GM23338 (cell line): ENCODE measurements around the gene BRD3. TPM values are rescaled to one million over a fixed set of nuclear protein-coding genes. Genes with fewer than 3 reads are reported as not detected.

ENCODE experiments used
- ATAC-seq: fragments of 200-7000 bp; cut with Tn5 transposase; 3 replicates; pipeline ENCODE4 v1.9.1; 2020
- DNase-seq: peaks from one replicate; pipeline ENCODE4 v3.0.0-alpha.2; 2015; ENCODE audit warnings: low spot score
- H2AFZ ChIP-seq: fragments of 200-600 bp; sonication (generic); 2 replicates; pipeline ENCODE4 v1.8.0; 2016; ENCODE audit warnings: antibody characterized with exemption, mild to moderate bottlenecking, moderate library complexity
- H3F3A ChIP-seq: fragments of 200-600 bp; sonication (generic); replicated peaks from 2 replicates; pipeline ENCODE4 v1.8.0; 2017; ENCODE audit warnings: antibody characterized with exemption, mixed run types, low read depth
- H3K27ac ChIP-seq: fragments of 200-600 bp; sonication (generic); 2 replicates; pipeline ENCODE4 v1.6.1; 2016; ENCODE audit warnings: low read depth
- H3K27me3 ChIP-seq: fragments of 200-600 bp; sonication (generic); 2 replicates; pipeline ENCODE4 v1.8.0; 2016; ENCODE audit warnings: mild to moderate bottlenecking, mixed run types, moderate library complexity; ENCODE audit not compliant: insufficient read depth
- H3K36me3 ChIP-seq: fragments of 200-600 bp; sonication (generic); 2 replicates; pipeline ENCODE4 v1.8.0; 2016; ENCODE audit warnings: mild to moderate bottlenecking; ENCODE audit not compliant: insufficient read depth
- H3K4me1 ChIP-seq: fragments of 200-600 bp; sonication (generic); 2 replicates; pipeline ENCODE4 v1.8.0; 2016; ENCODE audit warnings: mild to moderate bottlenecking, moderate library complexity; ENCODE audit not compliant: insufficient read depth
- H3K4me2 ChIP-seq: fragments of 200-600 bp; sonication (generic); 2 replicates; pipeline ENCODE4 v1.7.1; 2017; ENCODE audit warnings: mixed run types
- H3K4me3 ChIP-seq: fragments of 200-600 bp; sonication (generic); 2 replicates; pipeline ENCODE4 v1.6.1; 2016; ENCODE audit warnings: mixed run types
- H3K79me2 ChIP-seq: fragments of 200-600 bp; sonication (generic); replicated peaks from 2 replicates; pipeline ENCODE4 v1.8.0; 2017; ENCODE audit warnings: mild to moderate bottlenecking; ENCODE audit not compliant: insufficient read depth
- H3K9me2 ChIP-seq: fragments of 200-600 bp; sonication (generic); 2 replicates; pipeline ENCODE4 v1.8.0; 2017; ENCODE audit not compliant: insufficient read depth
- H4K20me1 ChIP-seq: fragments of 200-600 bp; sonication (generic); replicated peaks from 2 replicates; pipeline ENCODE4 v1.8.0; 2017; ENCODE audit warnings: mild to moderate bottlenecking; ENCODE audit not compliant: insufficient read depth
- H3K27ac Mint-ChIP-seq: 2 replicates; pipeline ENCODE4 v1.8.0; 2020; ENCODE audit warnings: inconsistent platforms, mild to moderate bottlenecking, moderate library complexity, mixed read lengths
- H3K27me3 Mint-ChIP-seq: 3 replicates; pipeline ENCODE4 v1.8.0; 2022; ENCODE audit warnings: low read depth, mild to moderate bottlenecking, moderate library complexity, mixed read lengths, inconsistent platforms; ENCODE audit not compliant: insufficient read depth, poor library complexity
- H3K36me3 Mint-ChIP-seq: 3 replicates; pipeline ENCODE4 v1.8.0; 2021; ENCODE audit warnings: low read depth, mild to moderate bottlenecking, inconsistent platforms, moderate library complexity, mixed read lengths
- H3K4me1 Mint-ChIP-seq: 3 replicates; pipeline ENCODE4 v1.8.0; 2020; ENCODE audit warnings: mild to moderate bottlenecking, inconsistent platforms, mixed read lengths
- H3K4me3 Mint-ChIP-seq: 3 replicates; pipeline ENCODE4 v1.8.0; 2021; ENCODE audit warnings: moderate library complexity, mild to moderate bottlenecking, inconsistent platforms, mixed read lengths
- H3K9me3 Mint-ChIP-seq: 3 replicates; pipeline ENCODE4 v1.8.0; 2020; ENCODE audit warnings: moderate library complexity, mild to moderate bottlenecking, inconsistent platforms, mixed read lengths
- CREB1 ChIP-seq: fragments of 250-450 bp; sonication (Bioruptor Pico); IDR thresholded peaks from 2 replicates; pipeline ENCODE4 v1.5.0; 2020; ENCODE audit warnings: low read depth, mild to moderate bottlenecking, moderate library complexity
- EZH2phosphoT487 ChIP-seq: fragments of 200-600 bp; sonication (generic); IDR thresholded peaks from one replicate; pipeline ENCODE4 v1.8.1; 2018; ENCODE audit warnings: antibody characterized with exemption; ENCODE audit not compliant: unreplicated experiment
- JUNB ChIP-seq: IDR thresholded peaks from one replicate; pipeline ENCODE4 v1.6.1; 2016; ENCODE audit warnings: antibody characterized with exemption; ENCODE audit not compliant: unreplicated experiment
- NANOG ChIP-seq: IDR thresholded peaks from 2 replicates; pipeline ENCODE4 v1.6.1; 2016; ENCODE audit warnings: antibody characterized with exemption, borderline replicate concordance
- polyA plus RNA-seq: library from polyadenylated mRNA; unstranded; fragments of >200 nt; fragmentation: Nextera tagmentation; extraction: Ambion mirVana; gene quantifications from 2 replicates; pipeline ENCODE4 v1.2.1, GENCODE V29; 2016
- total RNA-seq: library from RNA; depleted of rRNA; stranded (reverse); fragments of >200 nt; shearing (Covaris generic); gene quantifications from 2 replicates; pipeline ENCODE4 v1.2.3, GENCODE V29; 2014
- TF ChIP-seq, protein P1 (sequence below): IDR thresholded peaks from 2 replicates; pipeline ENCODE4 v1.6.1; 2016; ENCODE audit warnings: antibody characterized with exemption
- TF ChIP-seq, protein P2 (sequence below): fragments of 250-450 bp; sonication (Bioruptor Pico); IDR thresholded peaks from 2 replicates; pipeline ENCODE4 v1.5.0; 2020; ENCODE audit warnings: mild to moderate bottlenecking, moderate library complexity
- TF ChIP-seq, protein P3 (sequence below), 2 experiments: fragments of 200-600 bp in 1 of 2; sonication (generic) in 1 of 2; conservative IDR thresholded peaks; 2 replicates each; pipeline versions ENCODE4 v1.5.1 to v1.6.1; 2016 to 2017; ENCODE audit warnings: antibody characterized with exemption in 2 of 2, low read depth in 2 of 2, mild to moderate bottlenecking in 2 of 2, moderate library complexity in 1 of 2

BRD3 gene
- total and polyA plus RNA-seq, 2 experiments from 2014 or later, result 46.0 to 88.0 TPM

DNA sequence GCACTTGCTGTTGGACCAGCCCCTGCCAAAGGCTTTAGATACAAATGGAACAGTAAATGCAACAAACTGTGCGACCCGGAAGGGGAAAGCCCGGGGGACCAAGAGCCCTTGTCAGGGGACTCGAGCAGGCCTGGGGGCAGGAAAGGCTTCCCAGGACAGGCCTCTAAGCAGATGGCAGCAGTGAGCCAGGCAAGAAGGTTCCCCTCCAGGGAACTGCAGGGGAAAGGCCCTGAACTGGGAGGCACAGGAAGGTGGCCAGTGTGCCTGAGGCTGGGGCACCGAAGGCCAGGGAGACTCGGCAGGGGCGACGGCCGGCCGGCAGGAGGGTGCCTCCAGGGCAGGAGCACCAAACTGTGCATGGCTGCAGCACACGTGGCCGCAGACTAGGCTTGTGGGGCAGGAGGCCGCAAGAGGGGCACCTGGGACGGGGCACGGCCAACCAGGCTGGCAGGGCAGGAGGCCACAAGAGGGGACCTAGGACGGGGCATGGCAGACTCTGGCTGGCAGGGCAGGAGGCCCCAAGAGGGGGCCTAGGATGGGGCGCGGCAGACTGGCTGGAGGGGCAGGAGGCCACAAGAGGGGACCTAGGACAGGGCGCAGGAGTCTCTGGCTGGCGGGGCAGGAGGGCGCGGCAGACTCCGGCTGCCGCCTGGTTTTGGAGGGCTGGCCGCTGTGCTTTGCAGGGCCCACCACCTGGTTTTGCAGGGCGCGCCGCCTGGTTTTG lies 85.7 kb downstream of the BRD3 start (continued):
- TF ChIP-seq, protein P1, sequence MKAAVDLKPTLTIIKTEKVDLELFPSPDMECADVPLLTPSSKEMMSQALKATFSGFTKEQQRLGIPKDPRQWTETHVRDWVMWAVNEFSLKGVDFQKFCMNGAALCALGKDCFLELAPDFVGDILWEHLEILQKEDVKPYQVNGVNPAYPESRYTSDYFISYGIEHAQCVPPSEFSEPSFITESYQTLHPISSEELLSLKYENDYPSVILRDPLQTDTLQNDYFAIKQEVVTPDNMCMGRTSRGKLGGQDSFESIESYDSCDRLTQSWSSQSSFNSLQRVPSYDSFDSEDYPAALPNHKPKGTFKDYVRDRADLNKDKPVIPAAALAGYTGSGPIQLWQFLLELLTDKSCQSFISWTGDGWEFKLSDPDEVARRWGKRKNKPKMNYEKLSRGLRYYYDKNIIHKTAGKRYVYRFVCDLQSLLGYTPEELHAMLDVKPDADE, result no peak
- TF ChIP-seq NANOG (no peak), EZH2phosphoT487 (no peak), JUNB (no peak), CREB1 (CRISPR knock-in tag) (no peak)
- TF ChIP-seq, protein P2, sequence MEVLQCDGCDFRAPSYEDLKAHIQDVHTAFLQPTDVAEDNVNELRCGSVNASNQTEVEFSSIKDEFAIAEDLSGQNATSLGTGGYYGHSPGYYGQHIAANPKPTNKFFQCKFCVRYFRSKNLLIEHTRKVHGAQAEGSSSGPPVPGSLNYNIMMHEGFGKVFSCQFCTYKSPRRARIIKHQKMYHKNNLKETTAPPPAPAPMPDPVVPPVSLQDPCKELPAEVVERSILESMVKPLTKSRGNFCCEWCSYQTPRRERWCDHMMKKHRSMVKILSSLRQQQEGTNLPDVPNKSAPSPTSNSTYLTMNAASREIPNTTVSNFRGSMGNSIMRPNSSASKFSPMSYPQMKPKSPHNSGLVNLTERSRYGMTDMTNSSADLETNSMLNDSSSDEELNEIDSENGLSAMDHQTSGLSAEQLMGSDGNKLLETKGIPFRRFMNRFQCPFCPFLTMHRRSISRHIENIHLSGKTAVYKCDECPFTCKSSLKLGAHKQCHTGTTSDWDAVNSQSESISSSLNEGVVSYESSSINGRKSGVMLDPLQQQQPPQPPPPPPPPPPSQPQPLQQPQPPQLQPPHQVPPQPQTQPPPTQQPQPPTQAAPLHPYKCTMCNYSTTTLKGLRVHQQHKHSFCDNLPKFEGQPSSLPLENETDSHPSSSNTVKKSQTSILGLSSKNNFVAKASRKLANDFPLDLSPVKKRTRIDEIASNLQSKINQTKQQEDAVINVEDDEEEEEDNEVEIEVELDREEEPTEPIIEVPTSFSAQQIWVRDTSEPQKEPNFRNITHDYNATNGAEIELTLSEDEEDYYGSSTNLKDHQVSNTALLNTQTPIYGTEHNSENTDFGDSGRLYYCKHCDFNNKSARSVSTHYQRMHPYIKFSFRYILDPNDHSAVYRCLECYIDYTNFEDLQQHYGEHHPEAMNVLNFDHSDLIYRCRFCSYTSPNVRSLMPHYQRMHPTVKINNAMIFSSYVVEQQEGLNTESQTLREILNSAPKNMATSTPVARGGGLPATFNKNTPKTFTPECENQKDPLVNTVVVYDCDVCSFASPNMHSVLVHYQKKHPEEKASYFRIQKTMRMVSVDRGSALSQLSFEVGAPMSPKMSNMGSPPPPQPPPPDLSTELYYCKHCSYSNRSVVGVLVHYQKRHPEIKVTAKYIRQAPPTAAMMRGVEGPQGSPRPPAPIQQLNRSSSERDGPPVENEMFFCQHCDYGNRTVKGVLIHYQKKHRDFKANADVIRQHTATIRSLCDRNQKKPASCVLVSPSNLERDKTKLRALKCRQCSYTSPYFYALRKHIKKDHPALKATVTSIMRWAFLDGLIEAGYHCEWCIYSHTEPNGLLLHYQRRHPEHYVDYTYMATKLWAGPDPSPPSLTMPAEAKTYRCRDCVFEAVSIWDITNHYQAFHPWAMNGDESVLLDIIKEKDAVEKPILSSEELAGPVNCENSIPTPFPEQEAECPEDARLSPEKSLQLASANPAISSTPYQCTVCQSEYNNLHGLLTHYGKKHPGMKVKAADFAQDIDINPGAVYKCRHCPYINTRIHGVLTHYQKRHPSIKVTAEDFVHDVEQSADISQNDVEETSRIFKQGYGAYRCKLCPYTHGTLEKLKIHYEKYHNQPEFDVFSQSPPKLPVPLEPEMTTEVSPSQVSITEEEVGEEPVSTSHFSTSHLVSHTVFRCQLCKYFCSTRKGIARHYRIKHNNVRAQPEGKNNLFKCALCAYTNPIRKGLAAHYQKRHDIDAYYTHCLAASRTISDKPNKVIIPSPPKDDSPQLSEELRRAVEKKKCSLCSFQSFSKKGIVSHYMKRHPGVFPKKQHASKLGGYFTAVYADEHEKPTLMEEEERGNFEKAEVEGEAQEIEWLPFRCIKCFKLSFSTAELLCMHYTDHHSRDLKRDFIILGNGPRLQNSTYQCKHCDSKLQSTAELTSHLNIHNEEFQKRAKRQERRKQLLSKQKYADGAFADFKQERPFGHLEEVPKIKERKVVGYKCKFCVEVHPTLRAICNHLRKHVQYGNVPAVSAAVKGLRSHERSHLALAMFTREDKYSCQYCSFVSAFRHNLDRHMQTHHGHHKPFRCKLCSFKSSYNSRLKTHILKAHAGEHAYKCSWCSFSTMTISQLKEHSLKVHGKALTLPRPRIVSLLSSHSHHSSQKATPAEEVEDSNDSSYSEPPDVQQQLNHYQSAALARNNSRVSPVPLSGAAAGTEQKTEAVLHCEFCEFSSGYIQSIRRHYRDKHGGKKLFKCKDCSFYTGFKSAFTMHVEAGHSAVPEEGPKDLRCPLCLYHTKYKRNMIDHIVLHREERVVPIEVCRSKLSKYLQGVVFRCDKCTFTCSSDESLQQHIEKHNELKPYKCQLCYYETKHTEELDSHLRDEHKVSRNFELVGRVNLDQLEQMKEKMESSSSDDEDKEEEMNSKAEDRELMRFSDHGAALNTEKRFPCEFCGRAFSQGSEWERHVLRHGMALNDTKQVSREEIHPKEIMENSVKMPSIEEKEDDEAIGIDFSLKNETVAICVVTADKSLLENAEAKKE (CRISPR knock-in tag), result no peak

DNA sequence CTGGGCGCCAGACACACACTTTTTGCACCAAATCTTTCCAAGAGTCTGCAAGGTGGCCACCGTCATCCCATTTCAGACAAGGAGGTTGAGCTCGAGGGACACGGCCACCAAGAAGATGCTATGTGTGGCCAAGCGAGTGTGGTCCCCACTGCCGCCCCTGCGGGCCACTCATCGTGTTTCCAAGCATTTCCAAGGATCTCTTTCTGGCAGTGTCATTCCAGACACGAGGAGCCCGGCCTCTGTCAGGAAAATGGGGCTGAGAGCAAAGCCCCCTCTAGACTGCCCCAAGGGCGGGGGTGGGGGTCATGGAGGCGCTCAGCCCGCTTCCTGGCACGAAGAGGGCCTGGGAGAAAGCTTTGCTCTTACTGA lies 86.3 kb downstream of the BRD3 start:
- Mint-ChIP-seq H3K4me3 (no peak overlapping the region), H3K27me3 (peaks cover 10% of the 10 kb centered on the region), H3K4me1 (peaks cover 40% of the 10 kb centered on the region), H3K27ac (no peak overlapping the region; the same call in 1 of the 2 replicates), H3K36me3 (no peaks in the 10 kb centered on the region; the same call in 2 of the 3 replicates), H3K9me3 (no peaks in the 10 kb centered on the region)
- Histone ChIP-seq H3K4me3 (no peak overlapping the region), H2AFZ (no peak overlapping the region), H3K27ac (no peak overlapping the region), H4K20me1 (peaks cover 12% of the 10 kb centered on the region), H3K4me1 (no peaks in the 10 kb centered on the region), H3K27me3 (no peaks in the 10 kb centered on the region), H3K9me2 (no peaks in the 10 kb centered on the region), H3K36me3 (no peaks in the 10 kb centered on the region), H3K4me2 (no peak overlapping the region), H3F3A (no peaks in the 10 kb centered on the region), H3K79me2 (peaks cover 98% of the 10 kb centered on the region)
- ATAC-seq, result no peak
- no peak for DNase-seq
- TF ChIP-seq, protein P3, sequence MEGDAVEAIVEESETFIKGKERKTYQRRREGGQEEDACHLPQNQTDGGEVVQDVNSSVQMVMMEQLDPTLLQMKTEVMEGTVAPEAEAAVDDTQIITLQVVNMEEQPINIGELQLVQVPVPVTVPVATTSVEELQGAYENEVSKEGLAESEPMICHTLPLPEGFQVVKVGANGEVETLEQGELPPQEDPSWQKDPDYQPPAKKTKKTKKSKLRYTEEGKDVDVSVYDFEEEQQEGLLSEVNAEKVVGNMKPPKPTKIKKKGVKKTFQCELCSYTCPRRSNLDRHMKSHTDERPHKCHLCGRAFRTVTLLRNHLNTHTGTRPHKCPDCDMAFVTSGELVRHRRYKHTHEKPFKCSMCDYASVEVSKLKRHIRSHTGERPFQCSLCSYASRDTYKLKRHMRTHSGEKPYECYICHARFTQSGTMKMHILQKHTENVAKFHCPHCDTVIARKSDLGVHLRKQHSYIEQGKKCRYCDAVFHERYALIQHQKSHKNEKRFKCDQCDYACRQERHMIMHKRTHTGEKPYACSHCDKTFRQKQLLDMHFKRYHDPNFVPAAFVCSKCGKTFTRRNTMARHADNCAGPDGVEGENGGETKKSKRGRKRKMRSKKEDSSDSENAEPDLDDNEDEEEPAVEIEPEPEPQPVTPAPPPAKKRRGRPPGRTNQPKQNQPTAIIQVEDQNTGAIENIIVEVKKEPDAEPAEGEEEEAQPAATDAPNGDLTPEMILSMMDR (conservative IDR thresholded peaks at IDR 0.05; ENCODE audit: low read depth in 2 of 2), result no peak
- TF ChIP-seq, protein P1, result no peak
